ENCODE data around the gene ZNF22. TPM values are rescaled to one million over a fixed set of nuclear protein-coding genes. Genes with fewer than 3 reads are reported as not detected.
"Not testable (repeated sequence)": the region's sequence is repeated elsewhere in the genome, so short reads cannot be mapped to it uniquely, and the experiment has no call there.

Gene ZNF22
- total and polyA plus RNA-seq, 12 donors, result 11.0 to 17.2 (median 15.6) TPM

GRCh38 chr10:45005284-45005683, 4.6 kb downstream of the ZNF22 start:
- no peaks in the 10 kb centered on the region for H3K27me3 ChIP-seq
- ATAC-seq (no peak), DNase-seq (no peak)
- H3K4me1 ChIP-seq, result peaks cover 0 to 53% (median 43%) of the 10 kb centered on the region in 9 donors
- H3K27ac ChIP-seq, result no peak overlapping the region
- 93 to 100% methylated on average over 1 of the region's 1 CpG for WGBS, 2 donors
- peaks cover 0 to 9% (median 0%) of the 10 kb centered on the region in 11 donors for H3K9me3 ChIP-seq
- H3K36me3 ChIP-seq, result peaks cover 0 to 29% (median 15%) of the 10 kb centered on the region in 9 donors
- TF ChIP-seq CTCF (IDR thresholded peaks at IDR 0.05), result no peak
- no peak overlapping the region for H3K4me3 ChIP-seq
- intact Hi-C loops (cut with DNase I), result loop anchor here in 2 of 10 donors (10.0 kb wide), 2 partner anchors 70 to 230 kb away; no protein-coding TSS in a partner anchor

GRCh38 chr10:45006276-45007030, 5.7 kb downstream of the ZNF22 start:
- Histone ChIP-seq H3K27ac (peak overlapping the region in 1 of 10 donors; percentile 2), H3K4me1 (peaks cover 0 to 47% (median 38%) of the 10 kb centered on the region in 9 donors), H3K4me3 (no peak overlapping the region), H3K9me3 (peaks cover 0 to 9% (median 0%) of the 10 kb centered on the region in 11 donors), H3K36me3 (peaks cover 0 to 29% (median 15%) of the 10 kb centered on the region in 9 donors), H3K27me3 (no peaks in the 10 kb centered on the region)
- ATAC-seq (no peak), DNase-seq (no peak)
- 91 to 92% methylated on average over 3 of the region's 3 CpGs for WGBS, 2 donors
- no peak for TF ChIP-seq CTCF (IDR thresholded peaks at IDR 0.05)
- intact Hi-C loops (cut with DNase I), result loop anchor here in 2 of 10 donors (10.0 kb wide), 2 partner anchors 72 to 228 kb away; no protein-coding TSS in a partner anchor

GRCh38 chr10:45008524-45009161, 7.9 kb downstream of the ZNF22 start:
- peaks cover 0 to 3% (median 0%) of the 10 kb centered on the region in 11 donors for H3K9me3 ChIP-seq
- ATAC-seq (peak; percentile 71 to 94 (median 86)), DNase-seq (peak in 1 of 2 donors; percentile 47)
- 2% methylated on average over 8 of the region's 8 CpGs for WGBS, 2 donors
- intact Hi-C loops (cut with DNase I), result loop anchor here in 2 of 10 donors (10.0 kb wide), 2 partner anchors 74 to 226 kb away; no protein-coding TSS in a partner anchor
- peak overlapping the region in 1 of 10 donors; percentile 23 for H3K27ac ChIP-seq
- H3K27me3 ChIP-seq, result no peaks in the 10 kb centered on the region
- peak overlapping the region in 1 of 10 donors; percentile 6 for H3K4me3 ChIP-seq
- peak; percentile 65 to 90 (median 81) for TF ChIP-seq CTCF (IDR thresholded peaks at IDR 0.05)
- H3K36me3 ChIP-seq, result peaks cover 0 to 21% (median 14%) of the 10 kb centered on the region in 9 donors
- peaks cover 0 to 29% (median 18%) of the 10 kb centered on the region in 9 donors for H3K4me1 ChIP-seq

- H3K36me3 ChIP-seq; H3K4me3 ChIP-seq; H3K4me1 ChIP-seq; DNase-seq; intact Hi-C loops (cut with DNase I); H3K9me3 ChIP-seq; H3K27ac ChIP-seq; H3K27me3 ChIP-seq; ATAC-seq: not testable (repeated sequence)
- WGBS, 2 donors, result 75 to 92% methylated on average over 9 to 10 of the region's 10 CpGs
Measured at GRCh38 chr10:45014557-45014956, 13.8 kb downstream of the ZNF22 start.
